Activated CD4-positive, alpha-beta T cell treated with anti-CD3 and anti-CD28 coated beads for 48 hours (primary cell): ENCODE measurements around the gene ONECUT2.

Source experiments
- DNase-seq: peaks from one replicate; pipeline ENCODE4 v3.0.0-alpha.2; 2020

The ONECUT2 gene

GRCh38 chr18:57431467-57432080, 3.6 kb upstream of the ONECUT2 start:
- DNase-seq = no peak

DNA sequence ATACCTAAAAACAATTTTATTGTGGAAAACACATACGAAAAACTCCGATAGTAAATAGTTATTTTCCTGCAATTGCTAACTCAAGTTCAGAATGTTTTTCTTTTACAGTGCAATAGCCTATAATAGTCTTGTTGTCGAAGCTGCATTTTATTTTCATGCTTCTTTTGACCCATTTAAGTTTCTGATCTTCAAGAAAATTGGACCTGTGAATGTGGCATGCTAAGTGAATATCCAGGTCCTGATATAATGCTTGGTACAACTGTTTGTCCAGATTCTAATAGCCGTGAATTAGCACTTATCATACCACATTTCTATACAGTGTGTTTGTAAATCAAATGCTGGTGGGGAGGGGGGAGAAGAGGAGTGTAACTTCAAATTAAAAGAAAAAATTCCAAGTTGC, 3.0 kb upstream of the ONECUT2 start:
- no peak for DNase-seq

DNA sequence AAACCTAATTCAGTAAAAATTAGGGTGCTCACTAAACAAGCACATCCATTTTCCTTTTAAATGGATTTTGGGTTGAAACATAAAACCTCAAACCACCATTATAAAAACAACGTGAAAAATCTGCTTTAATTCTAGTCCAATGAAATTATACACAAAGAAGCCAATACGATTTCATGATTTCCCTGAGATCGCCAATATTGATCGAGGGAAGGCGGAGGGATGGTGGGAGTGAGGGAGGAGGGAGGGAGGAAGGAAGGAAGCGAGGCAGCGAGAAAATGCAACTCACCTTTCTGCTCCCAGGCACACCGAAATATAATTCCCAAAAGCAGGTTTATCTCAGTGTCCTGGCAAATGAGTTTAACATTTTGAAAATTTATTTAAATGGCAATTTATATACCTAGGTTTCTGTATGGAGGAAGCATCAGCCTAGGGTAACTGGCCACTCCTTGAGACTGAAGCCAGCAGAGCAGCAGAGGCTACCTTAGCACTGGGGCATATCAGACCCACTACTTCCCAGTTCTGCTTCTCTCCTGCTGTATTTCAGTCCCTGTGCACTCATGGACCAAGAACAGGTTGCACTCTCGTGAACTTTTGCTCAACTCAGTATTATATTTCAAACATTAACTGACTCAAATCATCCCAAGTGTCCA, 2.3 kb upstream of the ONECUT2 start:
- DNase-seq = no peak

DNA sequence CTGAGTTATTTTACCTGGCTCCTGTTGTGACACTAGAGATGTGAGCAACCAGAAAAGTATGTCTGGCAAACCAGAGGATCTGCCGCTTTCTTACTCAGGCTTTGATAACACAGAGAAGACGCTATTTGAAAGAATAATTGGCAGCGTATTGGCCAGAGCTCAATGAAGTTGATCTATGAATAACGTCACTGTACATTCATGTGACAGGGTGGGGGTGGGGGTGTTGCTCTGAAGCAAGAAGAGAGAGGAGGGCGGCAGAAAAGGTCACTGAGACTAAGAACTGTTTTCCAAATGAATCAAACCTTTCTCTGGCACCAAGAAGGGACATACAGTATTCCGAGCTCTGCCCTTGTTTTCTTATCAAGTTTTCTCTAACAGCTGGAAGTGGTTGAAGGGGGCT, 1.7 kb upstream of the ONECUT2 start:
- no peak for DNase-seq

GRCh38 chr18:57433934-57434535, 1.1 kb upstream of the ONECUT2 start:
- no peak for DNase-seq

GRCh38 chr18:57435846-57436190, 644 bp downstream of the ONECUT2 start:
- DNase-seq = no peak

GRCh38 chr18:57436191-57436964, 1.2 kb downstream of the ONECUT2 start:
- no peak for DNase-seq

GRCh38 chr18:57436965-57437333, 1.8 kb downstream of the ONECUT2 start:
- DNase-seq = no peak

DNA sequence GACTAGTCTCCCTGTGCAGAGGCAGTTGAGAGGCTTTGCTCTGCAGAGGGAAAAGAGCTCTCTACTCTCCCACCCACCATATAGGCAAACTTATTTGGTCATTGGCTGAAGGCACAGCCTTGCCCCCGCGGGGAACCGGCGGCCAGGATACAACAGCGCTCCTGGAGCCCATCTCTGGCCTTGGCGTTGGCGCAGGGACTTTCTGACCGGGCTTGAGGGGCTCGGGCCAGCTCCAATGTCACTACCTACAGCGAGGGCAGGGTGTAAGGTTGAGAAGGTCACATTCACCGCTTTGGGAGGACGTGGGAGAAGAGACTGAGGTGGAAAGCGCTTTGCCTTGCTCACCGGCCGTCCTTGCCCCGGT, 2.2 kb downstream of the ONECUT2 start:
- DNase-seq = no peak

DNA sequence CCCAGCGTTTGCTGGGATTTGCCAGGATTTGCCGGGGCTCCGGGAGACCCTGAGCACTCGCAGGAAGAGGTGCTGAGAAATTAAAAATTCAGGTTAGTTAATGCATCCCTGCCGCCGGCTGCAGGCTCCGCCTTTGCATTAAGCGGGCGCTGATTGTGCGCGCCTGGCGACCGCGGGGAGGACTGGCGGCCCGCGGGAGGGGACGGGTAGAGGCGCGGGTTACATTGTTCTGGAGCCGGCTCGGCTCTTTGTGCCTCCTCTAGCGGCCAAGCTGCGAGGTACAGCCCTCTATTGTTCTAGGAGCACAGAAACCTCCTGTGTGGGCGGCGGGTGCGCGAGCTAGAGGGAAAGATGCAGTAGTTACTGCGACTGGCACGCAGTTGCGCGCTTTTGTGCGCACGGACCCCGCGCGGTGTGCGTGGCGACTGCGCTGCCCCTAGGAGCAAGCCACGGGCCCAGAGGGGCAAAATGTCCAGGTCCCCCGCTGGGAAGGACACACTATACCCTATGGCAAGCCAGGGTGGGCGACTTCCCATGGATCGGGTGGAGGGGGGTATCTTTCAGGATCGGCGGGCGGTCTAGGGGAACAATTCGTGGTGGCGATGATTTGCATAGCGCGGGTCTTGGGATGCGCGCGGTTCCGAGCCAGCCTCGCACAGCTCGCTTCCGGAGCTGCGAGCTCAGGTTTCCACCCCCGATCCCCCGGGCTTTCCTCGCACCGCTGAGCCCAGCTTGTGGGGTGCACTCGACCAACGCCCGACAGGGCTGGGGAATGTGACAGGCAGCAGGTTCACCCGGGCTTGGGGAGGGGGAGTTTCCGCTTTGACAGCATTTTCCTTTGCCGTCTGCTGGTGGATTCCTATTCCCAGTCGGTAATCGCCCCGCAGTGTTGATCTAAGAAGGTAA, 2.8 kb downstream of the ONECUT2 start:
- DNase-seq = peak; percentile 91

DNA sequence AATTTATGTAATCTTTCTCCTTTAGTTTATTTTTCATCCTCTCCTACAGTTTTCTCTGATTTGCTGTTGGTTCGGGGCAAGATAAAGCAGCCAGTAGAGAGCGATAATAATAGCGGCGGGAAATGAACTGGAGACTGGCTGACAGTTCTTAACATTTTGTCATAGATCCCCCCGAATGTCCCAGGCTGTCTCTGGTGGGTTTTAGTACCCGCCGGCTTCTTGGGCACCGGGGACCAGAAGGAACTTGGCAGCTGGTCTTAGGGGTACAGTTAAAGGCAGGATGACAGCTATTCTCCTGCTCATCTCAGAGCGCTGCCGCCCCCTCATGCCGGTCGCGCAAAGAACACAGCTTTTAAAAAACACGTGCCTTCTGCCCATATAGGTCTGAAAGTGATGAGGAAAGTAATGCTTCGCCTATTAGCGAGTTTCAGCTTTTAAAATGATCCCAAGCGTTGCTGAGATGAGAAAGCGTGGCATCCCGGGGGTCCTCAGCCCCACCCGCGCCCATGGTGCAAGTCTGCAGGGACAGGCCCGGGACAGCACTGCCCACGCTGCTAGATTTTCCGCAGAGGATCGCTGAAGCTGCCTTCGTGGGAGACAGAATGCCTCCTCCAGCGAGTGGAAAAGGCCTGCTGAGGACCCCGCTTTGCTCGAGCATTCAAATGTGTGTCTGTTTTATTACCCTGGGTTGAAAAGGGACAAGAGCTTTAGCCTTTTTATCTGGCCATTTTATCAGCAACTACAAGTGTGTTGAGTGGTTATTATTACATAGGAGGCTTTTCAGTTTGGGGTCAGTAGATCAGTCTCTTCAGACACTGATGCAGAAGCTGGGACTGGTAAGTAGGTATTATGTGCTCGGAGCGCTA, 3.8 kb downstream of the ONECUT2 start:
- DNase-seq = no peak

DNA sequence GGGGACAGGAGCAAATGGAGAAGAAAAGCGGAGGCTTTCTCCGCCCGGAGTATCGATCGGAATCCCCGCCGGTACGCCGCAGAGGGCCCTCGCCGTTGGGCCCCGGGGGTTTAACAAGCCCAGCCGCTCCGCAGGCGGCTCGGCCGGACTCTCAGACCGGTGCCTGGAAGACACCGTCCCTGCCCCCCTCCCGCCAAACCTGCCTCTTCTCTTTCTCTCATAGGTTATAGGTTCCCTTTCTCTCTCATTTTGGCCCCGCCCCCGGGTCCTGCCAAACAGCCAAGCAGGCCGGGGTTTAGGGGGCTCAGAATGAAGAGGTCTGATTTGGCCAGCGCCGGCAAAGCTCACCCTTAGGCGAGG, 4.4 kb downstream of the ONECUT2 start:
- DNase-seq = no peak

DNA sequence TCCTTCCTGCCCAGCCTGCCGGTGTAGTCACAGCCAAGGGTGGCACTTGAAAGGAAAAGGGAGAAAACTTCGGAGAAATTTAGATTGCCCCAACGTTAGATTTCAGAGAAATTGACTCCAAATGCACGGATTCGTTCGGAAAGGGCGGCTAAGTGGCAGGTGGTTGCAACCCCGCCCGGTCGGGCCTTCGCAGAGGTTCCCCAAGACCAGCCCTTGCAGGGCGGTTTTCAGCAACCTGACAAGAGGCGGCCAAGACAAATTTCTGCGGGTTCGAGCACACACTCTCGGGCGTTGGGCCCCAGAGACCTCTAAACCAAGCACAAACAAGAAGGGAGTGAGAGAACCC, 4.8 kb downstream of the ONECUT2 start:
- no peak for DNase-seq

DNA sequence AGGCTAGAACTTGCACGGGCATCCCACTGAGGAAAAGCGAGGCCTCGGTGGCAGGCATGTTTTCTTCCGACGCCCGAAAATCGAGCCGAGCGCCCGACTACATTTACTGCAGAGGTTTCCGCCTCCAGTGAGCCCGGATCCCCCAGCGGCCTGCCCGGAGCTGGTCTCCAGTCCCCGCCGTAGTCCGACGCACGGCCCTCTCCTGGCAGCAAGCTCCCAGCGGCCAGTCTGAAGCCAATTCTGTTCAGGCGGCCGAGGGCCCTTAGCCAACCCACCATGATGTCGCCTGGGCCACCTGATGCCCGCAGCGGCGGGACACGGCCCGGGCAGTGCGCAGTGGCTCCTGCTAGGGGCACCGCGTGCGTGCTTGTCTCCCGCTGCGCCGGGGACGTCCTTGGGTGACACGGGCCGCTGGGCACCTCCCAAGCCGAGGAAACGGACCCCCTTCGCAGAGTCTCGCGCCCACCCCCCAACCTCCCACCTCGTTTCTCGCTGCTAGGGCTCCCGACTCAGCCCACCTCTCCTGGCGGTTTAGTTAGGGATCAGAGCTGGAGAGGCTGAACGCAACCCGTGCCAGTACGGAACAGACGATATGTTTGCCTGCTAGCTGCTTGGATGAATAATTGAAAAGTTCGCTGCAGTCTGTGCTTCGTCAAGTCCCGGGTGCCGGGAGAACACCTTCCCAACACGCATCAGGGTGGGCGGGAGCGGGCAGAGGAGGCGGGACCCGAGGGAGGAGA, 5.3 kb downstream of the ONECUT2 start:
- DNase-seq = no peak

DNA sequence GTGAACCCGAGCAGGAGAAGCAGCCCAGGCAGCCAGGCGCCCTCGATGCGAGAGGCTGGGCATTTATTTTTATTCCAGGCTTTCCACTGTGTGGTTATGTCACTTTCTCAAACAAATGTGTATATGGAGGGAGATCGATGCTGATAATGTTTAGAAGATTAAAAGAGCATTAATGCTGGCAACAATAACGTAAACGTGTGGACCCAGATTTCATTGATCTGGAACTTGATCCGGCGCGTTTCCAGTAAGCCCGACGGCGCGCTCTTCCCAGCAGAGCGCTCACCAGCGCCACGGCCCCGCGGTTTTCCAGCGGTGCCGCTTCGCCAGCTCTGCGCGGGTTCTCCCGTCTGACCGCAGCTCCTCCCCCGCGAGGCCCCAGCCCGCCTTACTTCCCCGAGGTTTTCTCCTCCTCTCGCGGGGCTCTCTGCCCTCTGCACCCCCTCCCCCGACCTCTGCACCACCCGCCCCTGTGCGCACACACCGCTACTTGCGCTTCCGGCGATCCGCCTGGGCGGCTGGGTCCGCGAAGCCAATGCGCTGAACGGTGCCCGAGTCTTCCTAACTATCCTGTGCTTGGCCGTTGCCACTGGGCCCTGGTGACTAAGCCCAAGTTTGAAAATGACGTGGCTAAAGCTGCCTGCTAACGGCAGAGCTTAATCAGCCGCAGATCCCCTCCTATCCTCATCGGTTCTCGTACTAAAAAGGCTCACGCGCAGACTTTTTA, 6.1 kb downstream of the ONECUT2 start:
- DNase-seq = peak; percentile 61

DNA sequence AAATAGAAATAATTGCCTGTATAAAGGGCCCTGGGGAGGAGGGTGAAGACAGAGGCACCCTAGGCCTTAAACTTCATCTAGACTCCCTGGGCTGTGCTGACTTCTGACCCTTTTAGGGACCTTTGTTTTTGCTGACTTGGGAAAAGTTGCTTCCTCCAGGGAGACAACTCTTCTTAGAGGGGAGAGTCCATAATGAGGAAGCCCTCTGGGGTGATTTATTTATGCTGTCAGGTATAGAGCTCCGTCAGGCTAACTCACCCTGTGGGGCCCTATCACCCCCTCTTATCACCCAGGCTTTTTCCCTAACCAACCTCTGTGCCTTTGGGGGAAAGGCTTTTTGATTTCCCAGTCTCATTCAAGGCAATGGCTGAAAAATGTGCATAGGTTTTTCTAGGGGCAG, 8.1 kb downstream of the ONECUT2 start:
- DNase-seq = no peak

DNA sequence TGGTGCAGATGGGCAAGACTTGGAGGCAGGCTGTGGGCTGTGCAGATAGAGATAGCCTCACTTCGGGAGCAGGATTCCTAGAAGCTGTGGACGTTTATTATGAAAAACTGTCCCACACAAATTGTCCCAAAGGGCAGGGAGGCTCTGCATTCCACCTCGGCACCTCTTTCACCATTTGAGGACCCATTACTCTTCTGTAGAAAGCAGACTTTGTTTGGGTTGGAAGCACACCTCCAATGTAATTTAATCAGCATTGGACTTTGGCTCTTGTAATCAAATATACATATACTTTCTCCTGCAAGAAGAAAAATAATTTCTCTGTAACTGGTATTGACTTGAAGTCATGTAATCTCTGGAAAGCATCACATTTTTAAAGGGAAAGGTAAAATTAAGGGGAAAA, 8.5 kb downstream of the ONECUT2 start:
- DNase-seq = no peak

DNA sequence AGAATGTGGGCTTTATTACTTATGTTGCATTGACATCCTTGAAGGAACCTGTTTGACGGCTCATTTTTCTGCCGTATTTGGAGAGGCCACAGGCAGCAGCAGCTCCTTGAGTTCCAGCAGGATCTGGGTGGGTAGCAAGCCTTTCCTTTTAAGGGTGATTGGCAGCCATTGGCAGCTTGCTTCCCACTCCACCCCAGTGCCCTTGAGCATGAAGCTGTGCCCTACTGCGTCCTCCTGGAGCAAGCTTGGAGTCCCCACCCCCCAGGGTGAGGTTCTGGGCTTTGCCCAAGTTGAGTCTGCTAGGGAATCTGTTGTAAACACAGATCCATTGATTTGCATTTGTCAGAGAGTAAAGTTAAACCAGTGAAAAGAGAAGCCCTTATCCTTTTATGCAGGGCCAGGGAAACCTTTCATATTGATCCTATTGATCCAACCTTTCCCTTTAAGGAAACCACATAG, 9.2 kb downstream of the ONECUT2 start:
- DNase-seq = no peak

- no peak for DNase-seq
Measured at GRCh38 chr18:57445488-57446319, 10.5 kb downstream of the ONECUT2 start.

DNA sequence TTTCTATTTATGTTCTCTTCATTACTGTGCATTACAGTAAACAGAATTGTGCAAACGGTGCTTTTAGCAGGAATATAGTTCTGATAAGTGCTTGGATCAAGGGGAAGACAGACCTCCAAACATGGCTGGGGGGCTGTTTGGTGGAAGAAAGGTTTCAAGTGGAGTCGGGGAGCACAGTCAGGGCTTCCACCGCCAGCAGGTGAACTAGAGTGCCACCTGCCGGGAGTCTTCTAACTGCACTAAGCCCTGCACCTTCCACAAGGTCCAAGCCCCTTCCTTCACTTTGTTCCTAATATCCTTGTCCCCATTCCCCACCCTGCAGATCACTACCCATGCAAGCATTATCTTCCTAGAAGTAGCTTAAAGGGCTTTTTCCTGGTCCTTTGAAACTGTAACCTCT, 11.1 kb downstream of the ONECUT2 start:
- DNase-seq = no peak
